SU-DHL-6 (cell line): ENCODE results near the gene COX5B.
A peak's percentile ranks its signal among the peaks of the same experiment; 100 is the strongest.
"Not testable (repeated sequence)": the region's sequence is repeated elsewhere in the genome, so short reads cannot be mapped to it uniquely, and the experiment has no call there.

Source experiments
- H2AFZ ChIP-seq: fragments of 200-600 bp; sonication (generic); 2 replicates; pipeline ENCODE4 v1.6.1; 2014; ENCODE audit warnings: low read depth, mild to moderate bottlenecking, moderate library complexity, mixed read lengths, antibody characterized with exemption, low read length; ENCODE audit not compliant: severe bottlenecking
- H3F3A ChIP-seq: fragments of 200-600 bp; shearing (Covaris generic); 2 replicates; pipeline ENCODE4 v1.6.0; 2016; ENCODE audit warnings: antibody characterized with exemption, mild to moderate bottlenecking; ENCODE audit not compliant: insufficient read depth
- H3K27ac ChIP-seq: fragments of 200-600 bp; sonication (generic); 2 replicates; pipeline ENCODE4 v1.5.1; 2016; ENCODE audit warnings: low read depth, mild to moderate bottlenecking, low read length, moderate library complexity, mixed read lengths
- H3K27me3 ChIP-seq: fragments of 200-600 bp; sonication (generic), shearing (Covaris generic); 2 replicates; pipeline ENCODE4 v1.6.0; 2014; ENCODE audit warnings: mild to moderate bottlenecking, low read length
- H3K36me3 ChIP-seq: fragments of 200-600 bp; sonication (generic); 2 replicates; pipeline ENCODE4 v1.6.1; 2014; ENCODE audit warnings: mild to moderate bottlenecking, low read length, mixed read lengths
- H3K4me2 ChIP-seq: fragments of 300-600, 200-600 bp; shearing (Covaris generic), sonication (generic); 2 replicates; pipeline ENCODE4 v1.6.0; 2014; ENCODE audit warnings: low read length, low read depth, mild to moderate bottlenecking; ENCODE audit not compliant: poor library complexity, severe bottlenecking
- H3K4me3 ChIP-seq: fragments of 200-600 bp; sonication (generic); 2 replicates; pipeline ENCODE4 v1.5.1; 2014; ENCODE audit warnings: antibody characterized with exemption, low read length, mild to moderate bottlenecking, mixed read lengths; ENCODE audit not compliant: insufficient read depth, poor library complexity, severe bottlenecking
- H3K79me2 ChIP-seq: fragments of 200-600 bp; sonication (generic); 2 replicates; pipeline ENCODE4 v1.6.1; 2014; ENCODE audit warnings: mild to moderate bottlenecking, low read length, moderate library complexity; ENCODE audit not compliant: insufficient read depth
- H3K9ac ChIP-seq: fragments of 200-600 bp; sonication (generic); 2 replicates; pipeline ENCODE4 v1.7.0; 2014; ENCODE audit warnings: mild to moderate bottlenecking, low read length
- H3K9me2 ChIP-seq: fragments of 200-600 bp; sonication (generic); replicated peaks from 2 replicates; pipeline ENCODE4 v1.6.1; 2014; ENCODE audit warnings: low read length; ENCODE audit not compliant: insufficient read depth
- H3K9me3 ChIP-seq: fragments of 200-600 bp; sonication (generic); 2 replicates; pipeline ENCODE4 v1.6.1; 2014; ENCODE audit warnings: low read length, mixed read lengths; ENCODE audit not compliant: insufficient read depth
- H4K20me1 ChIP-seq: fragments of 200-600 bp; sonication (generic); 2 replicates; pipeline ENCODE4 v1.6.1; 2014; ENCODE audit warnings: low read depth, mild to moderate bottlenecking, antibody characterized with exemption, low read length, moderate library complexity, mixed read lengths
- TF ChIP-seq, protein P1 (sequence below): fragments of 200-600 bp; sonication (generic); IDR thresholded peaks from one replicate; pipeline ENCODE4 v1.5.1; 2017; ENCODE audit warnings: antibody characterized with exemption, mild to moderate bottlenecking, low read length, moderate library complexity; ENCODE audit not compliant: insufficient read depth, poor library complexity, severe bottlenecking

The COX5B gene, protein sequence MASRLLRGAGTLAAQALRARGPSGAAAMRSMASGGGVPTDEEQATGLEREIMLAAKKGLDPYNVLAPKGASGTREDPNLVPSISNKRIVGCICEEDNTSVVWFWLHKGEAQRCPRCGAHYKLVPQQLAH

DNA sequence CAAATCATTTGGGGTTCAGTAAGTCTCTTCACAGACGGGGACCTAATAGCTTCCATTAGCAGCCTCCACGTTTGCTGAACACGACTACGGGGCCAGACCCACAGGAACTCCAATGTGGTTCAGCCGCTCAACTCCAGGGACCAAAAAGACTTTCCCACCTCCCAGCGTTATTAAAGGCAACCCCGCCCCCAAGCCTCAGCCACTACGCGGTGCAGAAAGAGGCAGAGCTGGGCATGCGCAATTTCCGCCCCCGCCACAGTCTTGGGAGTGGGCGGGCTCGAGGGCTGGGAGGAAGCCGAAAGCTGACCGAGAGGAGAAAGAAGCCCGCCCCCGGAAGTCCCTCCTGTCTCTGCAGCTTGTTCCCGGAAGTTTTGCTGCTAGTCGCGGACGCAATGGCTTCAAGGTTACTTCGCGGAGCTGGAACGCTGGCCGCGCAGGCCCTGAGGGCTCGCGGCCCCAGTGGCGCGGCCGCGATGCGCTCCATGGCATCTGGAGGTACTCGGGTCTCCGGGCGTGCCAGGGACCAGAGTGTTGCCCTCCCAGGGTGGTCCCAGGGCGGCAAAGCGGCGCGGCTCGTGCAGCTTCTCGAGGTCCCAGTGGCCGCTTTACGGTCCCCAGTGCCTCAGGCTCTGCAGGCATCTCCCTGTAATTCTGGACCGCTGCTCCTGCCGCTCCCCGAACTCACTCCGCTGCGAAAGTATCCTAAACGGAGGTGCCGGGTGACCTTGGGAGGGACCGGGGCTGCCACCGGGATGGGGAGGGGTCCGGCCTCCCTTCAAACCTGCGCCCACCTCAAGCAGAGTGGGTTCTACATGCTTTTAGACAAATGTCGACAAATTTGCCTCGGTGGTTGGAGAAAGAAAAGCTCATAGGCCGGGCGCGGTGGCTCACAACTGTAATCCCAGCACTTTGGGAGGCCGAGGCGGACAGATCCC is at the start of gene COX5B:
Gene COX5B, plus strand, starts transcription at position 368 of the 935 bp plus-strand sequence. Its CDS starts 25 bp downstream, at position 393.
- no peaks in the 10 kb centered on the region for H4K20me1 ChIP-seq
- TF ChIP-seq, protein P1, sequence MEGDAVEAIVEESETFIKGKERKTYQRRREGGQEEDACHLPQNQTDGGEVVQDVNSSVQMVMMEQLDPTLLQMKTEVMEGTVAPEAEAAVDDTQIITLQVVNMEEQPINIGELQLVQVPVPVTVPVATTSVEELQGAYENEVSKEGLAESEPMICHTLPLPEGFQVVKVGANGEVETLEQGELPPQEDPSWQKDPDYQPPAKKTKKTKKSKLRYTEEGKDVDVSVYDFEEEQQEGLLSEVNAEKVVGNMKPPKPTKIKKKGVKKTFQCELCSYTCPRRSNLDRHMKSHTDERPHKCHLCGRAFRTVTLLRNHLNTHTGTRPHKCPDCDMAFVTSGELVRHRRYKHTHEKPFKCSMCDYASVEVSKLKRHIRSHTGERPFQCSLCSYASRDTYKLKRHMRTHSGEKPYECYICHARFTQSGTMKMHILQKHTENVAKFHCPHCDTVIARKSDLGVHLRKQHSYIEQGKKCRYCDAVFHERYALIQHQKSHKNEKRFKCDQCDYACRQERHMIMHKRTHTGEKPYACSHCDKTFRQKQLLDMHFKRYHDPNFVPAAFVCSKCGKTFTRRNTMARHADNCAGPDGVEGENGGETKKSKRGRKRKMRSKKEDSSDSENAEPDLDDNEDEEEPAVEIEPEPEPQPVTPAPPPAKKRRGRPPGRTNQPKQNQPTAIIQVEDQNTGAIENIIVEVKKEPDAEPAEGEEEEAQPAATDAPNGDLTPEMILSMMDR, result no peak
- H3K4me2 ChIP-seq, result peak within 1 kb of the TSS; percentile 92
- H3K9me2 ChIP-seq, result no peaks in the 10 kb centered on the region
- H3K27ac ChIP-seq, result 0 out of 2 replicates have a peak within 1 kb of the TSS, but pooled peaks have one; percentile 19
- H3K27me3 ChIP-seq, result no peaks in the 10 kb centered on the region
- no peaks in the 10 kb centered on the region for H3K9me3 ChIP-seq
- H3K9ac ChIP-seq, result peak within 1 kb of the TSS; percentile 94
- peaks cover 16% of the 10 kb centered on the region; the same call in 1 of the 2 replicates for H3K79me2 ChIP-seq
- H3K4me3 ChIP-seq, result peak within 1 kb of the TSS; percentile 99
- H3K36me3 ChIP-seq, result peaks cover 13% of the 10 kb centered on the region
- H3F3A ChIP-seq, result peaks cover 10% of the 10 kb centered on the region; the same call in 1 of the 2 replicates
- peak within 1 kb of the TSS; percentile 97 for H2AFZ ChIP-seq

DNA sequence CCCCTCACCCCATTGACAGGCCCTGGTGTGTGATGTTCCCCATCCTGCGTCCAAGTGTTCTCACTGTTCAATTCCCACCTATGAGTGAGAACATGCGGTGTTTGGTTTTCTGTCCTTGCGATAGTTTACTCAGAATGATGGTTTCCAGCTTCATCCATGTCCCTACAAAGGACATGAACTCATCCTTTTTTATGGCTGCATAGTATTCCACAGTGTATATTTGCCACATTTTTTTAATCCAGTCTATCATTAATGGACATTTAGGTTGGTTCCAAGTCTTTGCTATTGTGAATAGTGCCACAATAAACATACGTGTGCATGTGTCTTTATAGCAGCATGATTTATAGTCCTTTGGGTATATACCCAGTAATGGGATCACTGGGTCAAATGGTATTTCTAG is 49.7 kb upstream of the COX5B start:
- H3K4me3 ChIP-seq, H3K9ac ChIP-seq, H3K27me3 ChIP-seq, H2AFZ ChIP-seq, H3F3A ChIP-seq, H3K27ac ChIP-seq, H3K36me3 ChIP-seq, H4K20me1 ChIP-seq, H3K9me3 ChIP-seq, H3K9me2 ChIP-seq, H3K79me2 ChIP-seq, H3K4me2 ChIP-seq: not testable (repeated sequence)

DNA sequence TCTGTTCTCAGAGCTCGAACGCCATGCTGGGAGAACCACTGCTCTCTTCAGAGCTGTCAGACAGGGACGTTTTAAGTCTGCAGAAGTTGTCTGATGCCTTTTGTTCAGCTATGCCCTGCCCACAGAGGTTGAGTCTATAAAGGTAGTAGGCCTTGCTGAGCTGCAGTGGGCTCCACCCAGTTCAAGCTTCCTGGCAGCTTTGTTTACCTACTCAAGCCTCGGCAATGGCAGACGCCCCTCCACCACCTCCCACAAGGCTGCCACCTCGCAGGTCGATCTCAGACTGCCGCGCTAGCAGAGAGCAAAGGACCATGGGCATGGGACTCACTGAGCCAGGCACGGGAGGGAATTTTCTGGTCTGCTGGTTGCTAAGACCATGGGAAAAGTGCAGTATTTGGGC is 44.3 kb upstream of the COX5B start:
- H2AFZ ChIP-seq, H3K4me2 ChIP-seq, H3K27me3 ChIP-seq, H3K27ac ChIP-seq, H3K79me2 ChIP-seq, H3K36me3 ChIP-seq, H3K9me2 ChIP-seq, H3K9me3 ChIP-seq, H3F3A ChIP-seq, H3K4me3 ChIP-seq, H4K20me1 ChIP-seq, H3K9ac ChIP-seq: not testable (repeated sequence)

DNA sequence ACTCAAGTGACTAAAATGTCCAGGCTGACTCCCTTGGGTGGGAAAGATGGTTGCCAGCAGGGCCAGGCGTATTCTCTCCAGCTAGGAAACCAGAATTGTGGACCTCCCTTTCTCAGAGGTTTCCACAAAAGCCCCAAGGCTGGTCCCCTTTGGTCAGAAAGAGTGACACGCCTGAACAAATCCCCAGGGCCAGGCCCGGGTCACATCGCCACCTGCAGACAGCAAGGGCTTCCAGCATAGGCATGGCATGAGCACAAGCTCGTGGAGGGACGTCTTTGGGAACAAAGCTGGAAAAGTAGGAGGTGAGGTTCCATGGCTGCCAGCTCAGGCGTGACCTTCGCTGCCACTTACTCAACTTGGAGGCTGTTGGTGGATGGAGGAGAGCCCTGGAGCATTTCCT is 40.8 kb upstream of the COX5B start:
- H3K9me2 ChIP-seq, H3K4me2 ChIP-seq, H3K79me2 ChIP-seq: not testable (repeated sequence)

DNA sequence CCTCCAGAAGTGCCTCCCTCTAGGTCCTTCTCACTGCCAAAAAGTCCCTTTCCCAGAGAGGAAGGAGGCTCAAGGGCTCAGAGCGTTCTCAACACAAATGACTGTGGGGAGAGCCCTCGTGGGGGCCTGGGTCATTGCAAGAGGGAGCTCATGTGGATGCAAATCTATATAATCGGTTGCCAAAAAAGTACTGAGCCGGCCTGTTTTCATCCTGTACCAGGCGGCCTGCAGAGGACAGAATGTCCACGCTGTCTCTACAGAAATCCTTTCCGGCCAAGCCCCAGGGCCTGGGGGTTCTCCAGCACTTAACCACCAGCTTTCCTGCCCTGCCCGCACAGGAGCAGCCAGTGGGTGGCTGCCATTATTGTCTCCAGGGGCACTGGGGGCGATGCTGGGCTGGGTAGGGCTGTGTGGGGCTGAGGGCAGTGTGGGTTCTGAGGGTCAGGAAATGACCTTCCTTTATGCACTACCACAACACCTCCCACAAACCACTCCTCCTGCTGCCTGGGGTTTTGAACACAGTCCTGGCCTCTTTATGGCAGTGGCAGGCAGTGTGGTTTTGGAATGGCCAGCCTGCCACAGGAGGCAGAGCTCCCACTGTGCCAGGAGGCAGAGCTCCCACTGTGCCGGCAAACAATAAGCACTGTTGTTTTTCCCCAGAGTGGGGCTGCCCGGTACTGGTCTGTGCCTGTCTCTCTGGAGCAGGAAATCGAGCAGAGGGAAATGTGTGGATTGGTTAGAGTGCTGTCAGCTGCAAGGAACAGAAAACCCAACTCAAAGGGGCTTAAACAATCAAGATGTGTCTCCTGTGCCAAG is 40.1 kb upstream of the COX5B start:
- not testable (repeated sequence) for H3K27ac ChIP-seq, H3K9ac ChIP-seq, H2AFZ ChIP-seq, H3K36me3 ChIP-seq, H3K79me2 ChIP-seq, H3F3A ChIP-seq, H3K27me3 ChIP-seq, H3K9me3 ChIP-seq, H4K20me1 ChIP-seq, H3K4me3 ChIP-seq, H3K4me2 ChIP-seq, H3K9me2 ChIP-seq

More for the DNA sequence above, 40.8 kb upstream of the COX5B start:
- H3K4me3 ChIP-seq, H3F3A ChIP-seq, H2AFZ ChIP-seq, H3K9ac ChIP-seq, H4K20me1 ChIP-seq, H3K27ac ChIP-seq, H3K9me3 ChIP-seq, H3K36me3 ChIP-seq, H3K27me3 ChIP-seq: not testable (repeated sequence)

DNA sequence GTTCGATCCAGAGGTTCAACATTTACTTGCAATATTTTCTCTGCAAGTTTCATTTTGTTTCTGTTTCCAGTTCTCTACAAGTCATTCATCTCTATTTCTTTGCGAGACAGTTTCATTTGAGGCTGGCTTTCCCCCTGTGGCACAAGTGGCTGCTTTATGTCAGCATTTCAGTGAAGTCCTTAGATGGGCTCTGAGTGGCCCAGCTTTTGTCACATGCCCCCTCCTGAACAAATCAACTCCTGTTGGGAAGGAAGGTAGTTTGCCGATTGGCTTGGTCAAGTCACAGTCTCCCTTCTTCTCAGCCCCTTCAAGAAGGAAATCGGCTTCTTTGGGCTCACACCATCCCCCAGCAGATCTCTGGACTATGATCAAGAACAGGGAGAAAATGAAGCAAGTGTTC is 37.1 kb upstream of the COX5B start:
- H3K4me3 ChIP-seq, H3K9ac ChIP-seq, H3K27ac ChIP-seq, H3F3A ChIP-seq, H2AFZ ChIP-seq, H3K36me3 ChIP-seq, H3K9me3 ChIP-seq, H3K79me2 ChIP-seq, H3K9me2 ChIP-seq, H4K20me1 ChIP-seq, H3K4me2 ChIP-seq, H3K27me3 ChIP-seq: not testable (repeated sequence)

DNA sequence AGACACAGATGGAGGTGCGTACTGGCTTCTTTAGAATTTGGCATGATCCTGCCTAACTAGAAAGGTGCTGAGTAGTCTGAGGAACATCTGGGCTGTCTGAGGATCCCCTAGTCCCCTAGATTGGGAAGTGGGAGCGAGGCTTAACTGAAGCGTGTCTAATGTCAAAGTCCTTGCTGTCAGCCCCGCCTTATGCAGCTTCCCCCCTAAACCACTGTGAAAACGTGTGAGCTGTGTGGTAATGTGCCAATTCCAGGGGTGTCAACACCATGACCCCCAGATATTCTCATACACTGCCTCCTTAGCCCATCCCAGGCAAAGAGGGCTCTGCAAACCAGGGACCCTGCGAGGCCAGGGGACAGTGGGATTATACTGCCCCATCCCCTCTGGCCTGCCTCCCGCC is 34.0 kb upstream of the COX5B start:
- not testable (repeated sequence) for H3K9me3 ChIP-seq, H2AFZ ChIP-seq, H3K9me2 ChIP-seq, H3F3A ChIP-seq, H3K79me2 ChIP-seq, H3K27me3 ChIP-seq, H3K9ac ChIP-seq, H3K4me2 ChIP-seq, H3K4me3 ChIP-seq, H3K36me3 ChIP-seq, H4K20me1 ChIP-seq, H3K27ac ChIP-seq
